Effector CD8-positive, alpha-beta T cell (primary cell): ENCODE data around the gene RBM6.
"Not testable (repeated sequence)": the region's sequence is repeated elsewhere in the genome, so short reads cannot be mapped to it uniquely, and the experiment has no call there.

Source experiments
- DNase-seq: peaks from one replicate; lab custom pipeline; 2025; lab: John Stamatoyannopoulos, UW
- total RNA-seq, 4 experiments: gene quantifications; one replicate each; lab custom pipeline; 2026; lab: John Stamatoyannopoulos, UW

RBM6 gene, protein sequence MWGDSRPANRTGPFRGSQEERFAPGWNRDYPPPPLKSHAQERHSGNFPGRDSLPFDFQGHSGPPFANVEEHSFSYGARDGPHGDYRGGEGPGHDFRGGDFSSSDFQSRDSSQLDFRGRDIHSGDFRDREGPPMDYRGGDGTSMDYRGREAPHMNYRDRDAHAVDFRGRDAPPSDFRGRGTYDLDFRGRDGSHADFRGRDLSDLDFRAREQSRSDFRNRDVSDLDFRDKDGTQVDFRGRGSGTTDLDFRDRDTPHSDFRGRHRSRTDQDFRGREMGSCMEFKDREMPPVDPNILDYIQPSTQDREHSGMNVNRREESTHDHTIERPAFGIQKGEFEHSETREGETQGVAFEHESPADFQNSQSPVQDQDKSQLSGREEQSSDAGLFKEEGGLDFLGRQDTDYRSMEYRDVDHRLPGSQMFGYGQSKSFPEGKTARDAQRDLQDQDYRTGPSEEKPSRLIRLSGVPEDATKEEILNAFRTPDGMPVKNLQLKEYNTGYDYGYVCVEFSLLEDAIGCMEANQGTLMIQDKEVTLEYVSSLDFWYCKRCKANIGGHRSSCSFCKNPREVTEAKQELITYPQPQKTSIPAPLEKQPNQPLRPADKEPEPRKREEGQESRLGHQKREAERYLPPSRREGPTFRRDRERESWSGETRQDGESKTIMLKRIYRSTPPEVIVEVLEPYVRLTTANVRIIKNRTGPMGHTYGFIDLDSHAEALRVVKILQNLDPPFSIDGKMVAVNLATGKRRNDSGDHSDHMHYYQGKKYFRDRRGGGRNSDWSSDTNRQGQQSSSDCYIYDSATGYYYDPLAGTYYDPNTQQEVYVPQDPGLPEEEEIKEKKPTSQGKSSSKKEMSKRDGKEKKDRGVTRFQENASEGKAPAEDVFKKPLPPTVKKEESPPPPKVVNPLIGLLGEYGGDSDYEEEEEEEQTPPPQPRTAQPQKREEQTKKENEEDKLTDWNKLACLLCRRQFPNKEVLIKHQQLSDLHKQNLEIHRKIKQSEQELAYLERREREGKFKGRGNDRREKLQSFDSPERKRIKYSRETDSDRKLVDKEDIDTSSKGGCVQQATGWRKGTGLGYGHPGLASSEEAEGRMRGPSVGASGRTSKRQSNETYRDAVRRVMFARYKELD
- total RNA-seq = 235 to 299 (median 293) reads per million in 4 experiments

DNA sequence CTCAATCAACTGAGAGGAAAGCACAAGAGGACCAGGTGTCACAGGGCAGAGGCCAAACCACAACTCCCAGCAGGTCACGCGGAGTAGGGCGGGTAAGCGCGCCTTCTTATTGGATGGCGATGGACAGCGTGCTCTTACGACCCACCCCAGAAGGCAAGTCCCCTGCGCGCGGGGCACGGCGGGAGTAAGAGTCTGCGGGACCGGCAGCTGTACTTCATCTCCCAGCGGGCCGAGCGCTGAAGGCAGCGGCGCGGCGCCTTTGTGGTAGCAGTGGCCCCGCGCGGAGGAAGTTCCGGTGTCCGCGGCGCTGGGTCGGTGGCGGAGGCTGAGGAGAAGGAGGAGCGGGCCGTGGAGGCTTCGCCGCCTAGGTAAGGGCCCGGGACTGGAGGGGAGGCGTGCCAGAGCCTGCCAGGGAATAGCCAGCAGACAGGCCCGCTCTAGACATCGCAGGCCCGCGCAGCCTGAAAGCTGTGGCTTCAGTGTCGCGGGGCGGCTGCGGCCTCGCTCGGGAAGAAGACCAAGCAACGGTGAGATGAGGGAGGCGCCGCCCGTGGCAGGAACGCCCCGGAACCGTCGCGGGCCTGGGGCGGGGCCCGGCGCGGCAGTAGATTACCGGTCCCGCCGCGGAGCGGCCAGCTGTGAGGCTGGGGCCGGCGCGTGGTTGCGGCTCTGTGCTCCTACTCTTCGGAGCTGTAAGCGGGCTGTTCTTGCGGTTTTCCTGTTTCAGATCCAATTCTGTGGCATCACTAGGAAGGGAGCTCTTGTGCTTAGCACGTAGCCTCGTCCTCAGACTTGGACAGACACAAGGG is at the start of gene RBM6:
Gene RBM6 (plus strand): TSS at position 293 of the 809 bp plus-strand sequence. CDS start 22,492 bp downstream, outside the sequence.
- peak; percentile 85 for DNase-seq

DNA sequence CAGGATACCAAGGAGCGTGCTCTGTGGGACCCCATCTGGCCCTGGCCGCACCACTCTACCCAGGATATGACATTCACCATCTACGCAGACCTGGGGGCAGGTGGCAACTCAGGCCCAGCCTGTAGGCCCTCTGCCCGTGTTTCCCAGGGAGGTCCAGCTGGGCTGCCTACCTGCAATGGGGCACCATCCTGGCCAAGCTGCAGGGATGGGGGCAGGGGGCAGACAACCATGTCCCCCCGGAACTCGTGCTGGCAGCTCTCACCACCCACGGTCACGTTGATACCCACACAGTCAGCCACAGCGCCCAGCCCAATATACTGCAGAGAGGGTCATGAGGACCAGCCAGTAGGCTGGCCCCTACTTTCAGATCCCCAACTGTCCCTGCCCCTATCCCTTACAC is 44.2 kb upstream of the RBM6 start:
- DNase-seq = no peak

DNA sequence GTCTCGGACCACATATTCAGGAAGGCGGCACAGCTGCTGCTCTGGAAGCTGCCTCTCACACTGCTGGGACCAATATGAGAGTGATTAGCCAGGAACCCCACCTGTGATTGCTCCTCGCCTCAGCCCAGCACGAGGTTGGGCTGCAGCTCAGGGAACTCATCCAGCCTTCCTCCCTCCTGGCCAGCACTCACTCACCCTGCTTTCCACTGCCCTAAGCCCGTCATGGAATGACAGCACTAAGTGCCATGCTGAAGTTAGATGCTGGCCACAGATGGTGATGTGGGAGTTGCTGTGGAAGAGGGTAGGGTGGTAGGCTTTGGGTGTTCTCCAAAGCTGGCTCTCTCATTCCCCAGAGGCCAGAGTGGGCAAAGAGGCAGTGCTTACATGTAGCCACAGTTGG is 43.6 kb upstream of the RBM6 start:
- no peak for DNase-seq

DNA sequence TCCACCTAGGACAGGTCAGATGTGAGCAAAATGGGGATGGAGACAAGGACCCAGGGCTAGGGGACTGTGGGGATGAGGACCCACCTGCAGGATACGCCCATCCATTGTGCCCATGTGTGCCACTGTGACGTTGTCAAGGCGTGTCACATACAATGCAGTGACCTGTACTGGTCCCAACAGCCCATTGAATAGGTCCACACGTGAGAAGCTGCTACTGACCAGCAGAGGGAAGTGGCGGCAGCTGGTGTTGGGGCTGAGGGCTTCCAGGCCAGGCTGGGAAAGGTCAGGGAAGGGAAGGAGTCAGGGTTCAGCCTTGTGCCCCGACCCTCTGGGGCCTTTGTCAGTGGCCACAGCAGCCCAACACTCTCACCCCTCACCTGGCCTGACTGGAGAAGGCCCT is 41.0 kb upstream of the RBM6 start:
- DNase-seq = no peak

DNA sequence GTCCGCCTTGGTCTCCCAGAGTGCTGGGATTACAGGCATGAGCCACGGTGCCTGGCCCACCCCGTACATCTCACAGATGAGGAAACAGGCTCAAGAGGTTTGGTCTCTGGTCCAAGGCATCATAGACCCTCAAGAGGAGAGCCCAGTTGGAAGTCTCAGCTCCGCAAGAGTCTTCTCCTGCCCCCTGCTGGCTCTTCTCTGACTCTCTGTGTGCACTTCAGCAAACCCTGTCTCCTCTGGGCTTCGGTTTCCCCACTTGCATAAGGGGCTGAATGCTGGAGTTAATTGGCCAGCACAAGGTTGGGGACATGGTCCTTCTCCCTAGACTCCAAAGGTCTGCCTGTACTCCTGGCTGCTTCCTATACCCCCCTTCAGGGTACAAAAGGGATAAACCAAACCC is 40.1 kb upstream of the RBM6 start:
- DNase-seq = no peak

- no peak for DNase-seq
Observed at GRCh38 chr3:49900491-49901153, 39.3 kb upstream of the RBM6 start.

DNA sequence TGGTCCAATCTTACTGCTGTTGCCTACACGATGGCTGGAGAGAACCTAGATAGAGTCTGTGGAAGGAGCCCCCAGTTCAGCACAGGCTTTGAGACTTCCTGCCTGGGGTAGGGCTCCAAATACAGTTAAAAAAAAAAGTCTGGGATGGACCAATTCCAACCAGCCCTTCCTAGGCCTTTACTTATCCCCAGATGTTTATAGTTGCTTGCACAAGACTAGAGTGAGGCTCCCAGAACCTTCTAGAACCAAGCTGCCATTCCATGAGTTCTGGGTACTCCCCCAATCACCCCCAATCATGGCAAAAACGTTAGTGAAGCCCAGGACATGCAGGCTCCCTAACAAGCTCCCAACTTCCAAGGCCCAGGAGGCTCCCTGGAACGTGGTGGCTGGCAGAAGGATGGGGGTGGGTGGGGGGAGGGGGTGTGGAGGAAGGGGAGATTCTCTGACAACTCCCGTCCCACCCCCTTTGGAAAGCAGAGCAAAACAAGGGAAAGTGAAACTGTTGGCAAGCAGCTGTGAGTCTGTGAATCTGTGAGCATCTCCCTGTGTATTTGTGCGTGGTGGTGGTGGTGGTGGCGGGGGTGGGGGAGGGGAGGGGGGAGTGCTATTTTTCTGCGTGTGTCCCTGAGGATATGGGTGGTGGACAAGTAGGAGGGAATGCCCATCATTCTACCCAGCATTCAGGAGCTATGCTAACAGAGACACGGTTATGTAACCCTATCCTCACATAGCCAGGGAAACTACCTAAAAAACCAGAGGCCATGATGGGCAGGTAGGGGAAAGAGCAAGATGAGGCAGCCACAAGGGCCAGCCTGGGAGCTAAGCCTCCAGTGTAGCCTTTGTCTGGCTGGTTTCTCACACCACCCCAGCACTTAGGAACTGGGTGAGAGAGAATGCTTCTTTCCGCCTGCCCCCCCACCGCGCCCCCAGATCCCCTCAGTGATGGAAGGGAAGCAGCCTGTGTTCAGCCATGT is 38.3 kb upstream of the RBM6 start:
- DNase-seq = no peak

DNA sequence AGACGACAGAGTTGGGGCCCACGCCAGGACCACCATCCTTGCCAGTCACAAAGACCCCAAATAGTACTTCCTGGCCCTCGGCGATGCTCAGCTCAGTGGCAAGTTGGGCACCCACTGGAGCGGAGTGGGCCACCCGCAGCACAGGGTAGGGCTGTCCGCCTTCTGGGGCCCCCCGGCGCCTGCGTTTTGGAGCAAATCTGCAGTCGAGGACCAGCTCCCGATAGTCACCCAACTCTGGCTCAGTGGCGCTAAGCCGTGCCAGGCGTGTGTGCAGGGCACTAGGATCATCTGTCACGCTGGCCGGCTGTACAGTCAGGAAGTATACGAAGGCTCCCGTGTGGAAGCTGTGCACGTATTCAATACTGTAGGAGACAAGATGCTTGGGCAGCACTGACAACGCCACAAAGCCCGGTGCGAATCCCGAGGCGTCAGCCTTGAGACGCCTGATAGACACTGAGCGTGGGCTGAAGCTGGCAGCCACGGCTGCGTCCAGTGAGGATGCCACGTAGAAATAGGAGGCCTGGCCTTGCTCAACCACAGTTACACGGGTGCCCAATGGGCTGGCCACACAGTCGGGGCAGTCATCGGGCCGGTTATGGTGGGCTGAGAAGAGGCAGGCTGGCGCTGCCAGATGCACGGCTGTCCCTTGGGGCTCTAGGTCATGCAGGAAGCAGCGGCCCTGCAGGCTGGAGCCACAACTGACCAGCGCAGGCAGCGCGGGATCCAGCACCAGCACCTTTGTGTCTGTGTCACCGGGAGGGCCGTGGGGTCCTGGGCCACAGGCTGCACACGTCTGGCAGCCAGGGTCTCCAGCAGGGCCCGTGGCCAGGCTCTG is 37.2 kb upstream of the RBM6 start:
- DNase-seq = no peak

- peak; percentile 69 for DNase-seq
Observed at GRCh38 chr3:49903451-49904424, 36.2 kb upstream of the RBM6 start, which contains the start of gene MST1R. Gene MST1R, minus strand, starts transcription at chr3:49903873. Its CDS starts 264 bp downstream, at chr3:49903609.

GRCh38 chr3:49904448-49904847 is 35.5 kb upstream of the RBM6 start:
- DNase-seq = not testable (repeated sequence)

- DNase-seq = peak; percentile 11
Observed at GRCh38 chr3:49906073-49906743, 33.7 kb upstream of the RBM6 start.

- DNase-seq = no peak
Observed at GRCh38 chr3:49908373-49909199, 31.4 kb upstream of the RBM6 start.

DNA sequence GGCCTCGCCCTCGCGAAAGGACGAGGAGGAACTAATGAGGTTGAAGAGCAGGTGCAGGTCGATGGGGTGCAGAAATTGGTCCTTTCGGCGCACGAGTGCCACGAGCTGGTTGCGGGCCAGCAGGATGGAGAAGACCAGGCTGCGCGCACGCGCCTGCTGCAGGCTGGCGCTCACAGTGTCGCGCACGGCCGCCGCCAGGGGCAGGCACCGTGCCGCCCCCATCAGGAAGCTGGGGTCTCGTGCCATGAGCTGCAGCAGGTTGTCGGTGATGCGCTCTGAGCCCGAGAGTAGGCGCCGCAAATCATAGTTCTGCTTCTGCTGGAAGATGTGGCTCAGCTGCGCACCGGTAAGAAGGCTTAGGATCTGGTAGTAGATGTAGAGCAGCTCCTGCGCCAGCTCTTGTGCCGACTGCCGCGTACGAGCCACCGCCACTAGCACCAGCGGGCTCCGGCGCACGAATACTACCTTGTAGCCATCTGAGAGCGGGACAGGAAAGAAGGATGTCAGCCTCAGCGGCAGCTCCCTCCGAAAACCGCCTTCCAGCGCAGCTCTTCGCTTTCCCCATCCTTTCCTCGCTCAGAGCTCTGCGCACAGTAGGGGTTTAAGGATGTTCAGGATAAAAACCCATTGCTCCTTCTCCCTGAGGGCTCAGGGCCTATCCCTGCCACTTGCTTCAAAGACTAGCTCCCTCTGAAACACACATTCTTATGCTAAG is 29.4 kb upstream of the RBM6 start:
- DNase-seq = no peak

GRCh38 chr3:49911124-49911420 is 28.9 kb upstream of the RBM6 start:
- DNase-seq = no peak

DNA sequence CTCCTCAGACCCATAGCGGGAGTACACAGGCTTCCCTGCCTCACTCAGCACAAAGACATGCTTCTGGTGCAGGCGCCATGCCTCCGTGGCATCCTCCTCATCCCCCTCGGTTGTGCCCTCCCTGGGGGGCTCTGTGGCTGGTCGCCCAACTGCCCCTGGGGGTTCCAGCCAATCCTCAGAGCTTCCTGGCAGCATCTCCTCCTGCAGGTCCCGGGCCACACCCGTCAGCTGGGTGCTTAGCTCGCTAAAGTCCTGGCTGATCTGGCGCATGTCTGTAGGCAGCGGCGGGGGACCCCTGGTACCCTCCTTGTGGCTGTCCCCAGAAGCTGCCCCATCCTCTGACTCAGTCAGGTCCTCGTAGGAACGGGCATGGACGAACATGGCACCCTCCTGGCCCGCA is 28.3 kb upstream of the RBM6 start:
- no peak for DNase-seq

- DNase-seq = no peak
Observed at GRCh38 chr3:49912881-49913281, 27.1 kb upstream of the RBM6 start.
